SK-N-SH treated with all-trans-retinoic acid at 6 μM for 48 hours (cell line): ENCODE results near the gene EMX1.

ENCODE experiments used
- ATAC-seq: fragments of 200-7000 bp; cut with Tn5 transposase; 3 replicates; pipeline ENCODE4 v1.9.1; 2020; ENCODE audit warnings: mild to moderate bottlenecking, moderate library complexity
- ARNTL ChIP-seq: fragments of 450-650 bp; formaldehyde crosslinking; IDR thresholded peaks from 2 replicates; pipeline ENCODE4 v1.5.0; 2020; ENCODE audit warnings: low read depth, mild to moderate bottlenecking, moderate library complexity, borderline replicate concordance
- BACH2 ChIP-seq: fragments of 250-450 bp; sonication (Bioruptor Pico); IDR thresholded peaks from 2 replicates; pipeline ENCODE4 v1.9.0; 2021; ENCODE audit warnings: mild to moderate bottlenecking, borderline replicate concordance
- CSDC2 ChIP-seq: fragments of 250-450 bp; sonication (Bioruptor Pico); IDR thresholded peaks from 2 replicates; pipeline ENCODE4 v1.5.0; 2020; ENCODE audit warnings: mild to moderate bottlenecking, moderate library complexity
- ESRRG ChIP-seq: fragments of 250-450 bp; sonication (Bioruptor Pico); IDR thresholded peaks from 2 replicates; pipeline ENCODE4 v1.6.1; 2021; ENCODE audit warnings: mild to moderate bottlenecking
- GLIS3 ChIP-seq: fragments of 250-450 bp; sonication (Bioruptor Pico); IDR thresholded peaks from 2 replicates; pipeline ENCODE4 v1.5.0; 2020; ENCODE audit warnings: mild to moderate bottlenecking, moderate library complexity
- ISL1 ChIP-seq: fragments of 250-450 bp; sonication (Bioruptor Pico); IDR thresholded peaks from 2 replicates; pipeline ENCODE4 v2.1.2; 2022; ENCODE audit warnings: mild to moderate bottlenecking, moderate library complexity
- OSR1 ChIP-seq: fragments of 250-450 bp; sonication (Bioruptor Pico); IDR thresholded peaks from 2 replicates; pipeline ENCODE4 v1.8.0; 2022; ENCODE audit warnings: moderate library complexity, mild to moderate bottlenecking, inconsistent platforms
- PPARA ChIP-seq: fragments of 250-450 bp; sonication (Bioruptor Pico); IDR thresholded peaks from 2 replicates; pipeline ENCODE4 v1.5.0; 2020; ENCODE audit warnings: mild to moderate bottlenecking, borderline replicate concordance
- RARB ChIP-seq: fragments of 250-450 bp; sonication (Bioruptor Pico); IDR thresholded peaks from 2 replicates; pipeline ENCODE4 v1.8.0; 2021; ENCODE audit warnings: mild to moderate bottlenecking, moderate library complexity
- SNAI2 ChIP-seq: fragments of 250-450 bp; sonication (Bioruptor Pico); IDR thresholded peaks from 2 replicates; pipeline ENCODE4 v1.5.0; 2020; ENCODE audit warnings: mild to moderate bottlenecking, moderate library complexity
- TCF4 ChIP-seq: fragments of 250-450 bp; sonication (Bioruptor Pico); IDR thresholded peaks from 2 replicates; pipeline ENCODE4 v1.8.0; 2021; ENCODE audit warnings: mild to moderate bottlenecking, moderate library complexity, borderline replicate concordance
- TOX ChIP-seq: fragments of 250-450 bp; sonication (Bioruptor Pico); IDR thresholded peaks from 2 replicates; pipeline ENCODE4 v1.8.0; 2021; ENCODE audit warnings: mild to moderate bottlenecking, moderate library complexity, borderline replicate concordance
- ZC3H10 ChIP-seq: fragments of 250-450 bp; sonication (Bioruptor Pico); IDR thresholded peaks from 2 replicates; pipeline ENCODE4 v1.5.1; 2021; ENCODE audit warnings: mild to moderate bottlenecking, moderate library complexity
- ZFP3 ChIP-seq: fragments of 250-450 bp; sonication (Bioruptor Pico); IDR thresholded peaks from 2 replicates; pipeline ENCODE4 v1.5.0; 2020; ENCODE audit warnings: mild to moderate bottlenecking, moderate library complexity
- ZFP30 ChIP-seq: fragments of 450-650 bp; formaldehyde crosslinking; IDR thresholded peaks from 2 replicates; pipeline ENCODE4 v1.5.0; 2022; ENCODE audit warnings: mild to moderate bottlenecking, moderate library complexity
- ZNF565 ChIP-seq: fragments of 450-650 bp; formaldehyde crosslinking; conservative IDR thresholded peaks from 2 replicates; pipeline ENCODE4 v1.5.0; 2020; ENCODE audit warnings: low read depth, mild to moderate bottlenecking, moderate library complexity
- ZNF70 ChIP-seq: fragments of 450-650 bp; formaldehyde crosslinking; IDR thresholded peaks from 2 replicates; pipeline ENCODE4 v1.5.0; 2020; ENCODE audit warnings: mild to moderate bottlenecking, moderate library complexity
- ZNF8 ChIP-seq: fragments of 450-650 bp; formaldehyde crosslinking; IDR thresholded peaks from 2 replicates; pipeline ENCODE4 v1.5.0; 2020; ENCODE audit warnings: mild to moderate bottlenecking, moderate library complexity
- TF ChIP-seq, protein P1 (sequence below): fragments of 250-450 bp; sonication (Bioruptor Pico); IDR thresholded peaks from 2 replicates; pipeline ENCODE4 v1.5.1; 2021; ENCODE audit warnings: mild to moderate bottlenecking, moderate library complexity
- TF ChIP-seq, protein P2 (sequence below): fragments of 250-450 bp; sonication (Bioruptor Pico); IDR thresholded peaks from 2 replicates; pipeline ENCODE4 v1.5.1; 2020; ENCODE audit warnings: low read depth, mild to moderate bottlenecking, moderate library complexity
- TF ChIP-seq, protein P3 (sequence below): fragments of 250-450 bp; sonication (Bioruptor Pico); IDR thresholded peaks from 2 replicates; pipeline ENCODE4 v1.8.0; 2020; ENCODE audit warnings: mild to moderate bottlenecking, moderate library complexity, borderline replicate concordance
- TF ChIP-seq, protein P4 (sequence below): fragments of 250-450 bp; sonication (Bioruptor Pico); IDR thresholded peaks from 2 replicates; pipeline ENCODE4 v1.8.0; 2021; ENCODE audit warnings: low read depth, mild to moderate bottlenecking, moderate library complexity, borderline replicate concordance

Gene EMX1

DNA sequence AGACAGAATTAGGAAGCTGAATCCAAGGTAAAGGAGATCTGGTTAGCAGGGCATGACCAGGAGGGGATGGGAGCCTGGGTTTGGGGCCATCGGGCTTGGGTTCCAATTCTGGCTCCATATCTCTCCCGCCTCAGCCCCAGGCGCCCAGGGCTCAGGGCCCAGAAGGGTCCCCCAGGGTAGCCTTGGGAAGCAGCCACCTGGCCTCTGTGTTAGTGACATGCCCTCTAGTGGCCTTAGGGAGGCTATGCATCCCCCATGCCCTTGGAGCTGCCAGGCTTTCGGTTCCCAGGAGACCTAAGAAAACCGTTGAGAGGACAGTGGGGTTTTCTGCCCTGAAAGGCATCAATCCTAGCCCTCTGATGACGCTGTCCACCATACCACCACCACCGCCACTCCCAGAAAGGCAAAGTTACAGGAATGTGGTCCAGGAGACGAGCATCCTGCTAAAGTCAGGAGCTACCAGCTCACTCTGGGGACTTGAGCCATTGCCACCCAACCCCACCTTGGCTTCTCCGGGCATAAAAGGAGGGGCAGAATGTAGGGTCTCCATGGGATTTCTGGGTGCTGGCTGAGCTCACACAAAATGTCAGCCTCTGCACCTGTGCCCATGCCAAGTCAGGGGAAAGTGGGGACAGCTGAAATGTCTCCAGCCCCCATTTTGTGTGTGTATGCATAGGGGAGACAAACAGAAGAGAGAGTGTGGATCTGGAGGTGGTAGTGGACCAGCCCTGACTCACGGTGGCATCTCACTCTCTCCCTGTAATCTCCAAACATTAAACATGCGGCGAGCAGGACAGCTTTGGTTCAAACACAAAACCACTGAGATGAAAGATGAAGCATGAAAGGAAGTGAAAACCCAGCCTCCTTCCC is 56.5 kb downstream of the EMX1 start:
- ATAC-seq: peak; percentile 98

GRCh38 chr2:72974436-72974754 is 57.1 kb downstream of the EMX1 start:
- no peak for TF ChIP-seq RARB
- TF ChIP-seq TCF4: no peak
- TF ChIP-seq ZFP30: no peak
- no peak for TF ChIP-seq ARNTL (CRISPR knock-in tag)
- no peak for TF ChIP-seq ZC3H10 (CRISPR knock-in tag)
- TF ChIP-seq BACH2 (CRISPR knock-in tag): no peak
- no peak for TF ChIP-seq OSR1 (CRISPR knock-in tag)
- TF ChIP-seq, protein P1, sequence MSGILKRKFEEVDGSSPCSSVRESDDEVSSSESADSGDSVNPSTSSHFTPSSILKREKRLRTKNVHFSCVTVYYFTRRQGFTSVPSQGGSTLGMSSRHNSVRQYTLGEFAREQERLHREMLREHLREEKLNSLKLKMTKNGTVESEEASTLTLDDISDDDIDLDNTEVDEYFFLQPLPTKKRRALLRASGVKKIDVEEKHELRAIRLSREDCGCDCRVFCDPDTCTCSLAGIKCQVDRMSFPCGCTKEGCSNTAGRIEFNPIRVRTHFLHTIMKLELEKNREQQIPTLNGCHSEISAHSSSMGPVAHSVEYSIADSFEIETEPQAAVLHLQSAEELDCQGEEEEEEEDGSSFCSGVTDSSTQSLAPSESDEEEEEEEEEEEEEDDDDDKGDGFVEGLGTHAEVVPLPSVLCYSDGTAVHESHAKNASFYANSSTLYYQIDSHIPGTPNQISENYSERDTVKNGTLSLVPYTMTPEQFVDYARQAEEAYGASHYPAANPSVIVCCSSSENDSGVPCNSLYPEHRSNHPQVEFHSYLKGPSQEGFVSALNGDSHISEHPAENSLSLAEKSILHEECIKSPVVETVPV (CRISPR knock-in tag): no peak
- no peak for TF ChIP-seq ZFP3 (CRISPR knock-in tag)
- TF ChIP-seq, protein P2, sequence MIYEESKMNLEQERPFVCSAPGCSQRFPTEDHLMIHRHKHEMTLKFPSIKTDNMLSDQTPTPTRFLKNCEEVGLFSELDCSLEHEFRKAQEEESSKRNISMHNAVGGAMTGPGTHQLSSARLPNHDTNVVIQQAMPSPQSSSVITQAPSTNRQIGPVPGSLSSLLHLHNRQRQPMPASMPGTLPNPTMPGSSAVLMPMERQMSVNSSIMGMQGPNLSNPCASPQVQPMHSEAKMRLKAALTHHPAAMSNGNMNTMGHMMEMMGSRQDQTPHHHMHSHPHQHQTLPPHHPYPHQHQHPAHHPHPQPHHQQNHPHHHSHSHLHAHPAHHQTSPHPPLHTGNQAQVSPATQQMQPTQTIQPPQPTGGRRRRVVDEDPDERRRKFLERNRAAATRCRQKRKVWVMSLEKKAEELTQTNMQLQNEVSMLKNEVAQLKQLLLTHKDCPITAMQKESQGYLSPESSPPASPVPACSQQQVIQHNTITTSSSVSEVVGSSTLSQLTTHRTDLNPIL (CRISPR knock-in tag): no peak
- no peak for TF ChIP-seq ZNF565 (CRISPR knock-in tag)
- no peak for ATAC-seq

More for the DNA sequence above, 56.5 kb downstream of the EMX1 start:
- TF ChIP-seq, protein P2 (CRISPR knock-in tag): no peak
- no peak for TF ChIP-seq CSDC2 (CRISPR knock-in tag)
- no peak for TF ChIP-seq GLIS3 (CRISPR knock-in tag)

DNA sequence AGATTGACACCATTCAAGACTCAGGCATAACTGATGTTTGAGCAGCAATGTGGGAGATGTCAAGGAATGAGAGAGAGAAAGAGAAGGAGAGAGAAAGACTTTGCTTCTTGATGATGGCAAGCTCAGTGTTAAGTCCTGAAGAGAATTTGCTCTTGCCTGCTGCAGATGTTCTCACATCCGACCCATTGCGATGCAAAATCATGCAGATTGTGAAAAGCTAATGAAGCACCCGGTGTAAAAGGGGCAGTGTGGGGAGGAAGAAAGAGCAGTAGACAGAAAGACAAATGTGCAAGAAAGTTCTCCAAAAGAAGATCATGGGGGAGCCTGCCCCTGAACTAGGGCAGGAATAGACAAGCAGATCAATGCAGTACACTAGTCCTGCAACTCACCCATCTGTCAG is 57.7 kb downstream of the EMX1 start:
- TF ChIP-seq, protein P3, sequence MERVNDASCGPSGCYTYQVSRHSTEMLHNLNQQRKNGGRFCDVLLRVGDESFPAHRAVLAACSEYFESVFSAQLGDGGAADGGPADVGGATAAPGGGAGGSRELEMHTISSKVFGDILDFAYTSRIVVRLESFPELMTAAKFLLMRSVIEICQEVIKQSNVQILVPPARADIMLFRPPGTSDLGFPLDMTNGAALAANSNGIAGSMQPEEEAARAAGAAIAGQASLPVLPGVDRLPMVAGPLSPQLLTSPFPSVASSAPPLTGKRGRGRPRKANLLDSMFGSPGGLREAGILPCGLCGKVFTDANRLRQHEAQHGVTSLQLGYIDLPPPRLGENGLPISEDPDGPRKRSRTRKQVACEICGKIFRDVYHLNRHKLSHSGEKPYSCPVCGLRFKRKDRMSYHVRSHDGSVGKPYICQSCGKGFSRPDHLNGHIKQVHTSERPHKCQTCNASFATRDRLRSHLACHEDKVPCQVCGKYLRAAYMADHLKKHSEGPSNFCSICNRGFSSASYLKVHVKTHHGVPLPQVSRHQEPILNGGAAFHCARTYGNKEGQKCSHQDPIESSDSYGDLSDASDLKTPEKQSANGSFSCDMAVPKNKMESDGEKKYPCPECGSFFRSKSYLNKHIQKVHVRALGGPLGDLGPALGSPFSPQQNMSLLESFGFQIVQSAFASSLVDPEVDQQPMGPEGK (CRISPR knock-in tag): no peak
- TF ChIP-seq ZC3H10 (CRISPR knock-in tag) (no peak), SNAI2 (no peak), TOX (CRISPR knock-in tag) (no peak), ZNF70 (CRISPR knock-in tag) (no peak), ARNTL (CRISPR knock-in tag) (no peak), ZFP30 (no peak), ZNF565 (CRISPR knock-in tag) (no peak), RARB (no peak), ESRRG (CRISPR knock-in tag) (no peak)
- TF ChIP-seq, protein P1 (CRISPR knock-in tag): no peak
- ATAC-seq: no peak

DNA sequence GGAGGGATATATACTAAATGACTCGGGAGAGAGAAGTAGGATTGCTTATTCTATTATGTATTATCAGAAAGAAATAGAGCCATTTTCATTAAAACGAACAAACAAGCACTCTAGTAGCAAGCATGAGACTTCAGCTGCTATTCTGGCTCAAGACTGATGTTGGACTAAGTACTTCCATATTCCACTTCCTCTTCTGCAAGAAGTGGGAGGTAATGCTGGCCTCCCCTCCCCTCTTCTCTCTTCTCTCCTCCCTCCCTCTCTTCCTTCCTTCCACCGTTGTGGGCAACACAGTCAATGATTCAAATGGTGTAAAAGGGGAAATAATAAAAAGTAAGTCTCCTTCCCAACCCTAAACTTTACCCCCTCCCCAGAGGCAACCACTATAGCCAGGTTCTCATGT is 62.6 kb downstream of the EMX1 start:
- no peak for ATAC-seq

More for the DNA sequence above, 62.6 kb downstream of the EMX1 start:
- TF ChIP-seq, protein P2 (CRISPR knock-in tag): no peak
- TF ChIP-seq ARNTL (CRISPR knock-in tag) (no peak), CSDC2 (CRISPR knock-in tag) (no peak), ZC3H10 (CRISPR knock-in tag) (no peak), ZFP3 (CRISPR knock-in tag) (no peak), TCF4 (no peak), ISL1 (CRISPR knock-in tag) (no peak), ZNF8 (no peak), ZFP30 (no peak), OSR1 (CRISPR knock-in tag) (no peak), SNAI2 (no peak), PPARA (CRISPR knock-in tag) (no peak), GLIS3 (CRISPR knock-in tag) (no peak), TOX (CRISPR knock-in tag) (no peak)
- TF ChIP-seq, protein P3 (CRISPR knock-in tag): no peak
- TF ChIP-seq, protein P4, sequence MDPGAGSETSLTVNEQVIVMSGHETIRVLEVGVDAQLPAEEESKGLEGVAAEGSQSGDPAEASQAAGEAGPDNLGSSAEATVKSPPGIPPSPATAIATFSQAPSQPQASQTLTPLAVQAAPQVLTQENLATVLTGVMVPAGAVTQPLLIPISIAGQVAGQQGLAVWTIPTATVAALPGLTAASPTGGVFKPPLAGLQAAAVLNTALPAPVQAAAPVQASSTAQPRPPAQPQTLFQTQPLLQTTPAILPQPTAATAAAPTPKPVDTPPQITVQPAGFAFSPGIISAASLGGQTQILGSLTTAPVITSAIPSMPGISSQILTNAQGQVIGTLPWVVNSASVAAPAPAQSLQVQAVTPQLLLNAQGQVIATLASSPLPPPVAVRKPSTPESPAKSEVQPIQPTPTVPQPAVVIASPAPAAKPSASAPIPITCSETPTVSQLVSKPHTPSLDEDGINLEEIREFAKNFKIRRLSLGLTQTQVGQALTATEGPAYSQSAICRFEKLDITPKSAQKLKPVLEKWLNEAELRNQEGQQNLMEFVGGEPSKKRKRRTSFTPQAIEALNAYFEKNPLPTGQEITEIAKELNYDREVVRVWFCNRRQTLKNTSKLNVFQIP (CRISPR knock-in tag): no peak
